Stomach (tissue), 9 donors: ENCODE data around the gene BPIFA1. TPM values are rescaled to one million over a fixed set of nuclear protein-coding genes. Genes with fewer than 3 reads are reported as not detected.

Source experiments
- DNase-seq, 2 donors: peaks; one replicate each; pipeline versions ENCODE4 v3.0.0 to v3.0.0-alpha.2; 2013 to 2019
- H3K27ac ChIP-seq, 5 donors: fragments of 200-600 bp in 4 of 5; sonication (generic) in 4 of 5; one replicate each; pipeline ENCODE4 v1.5.1; 2013 to 2019; ENCODE audit warnings: mild to moderate bottlenecking in 1 of 5, moderate library complexity in 1 of 5
- H3K27me3 ChIP-seq, 3 donors: fragments of 200-600 bp; sonication (generic); one replicate each; pipeline ENCODE4 v1.5.1; 2017 to 2019; ENCODE audit warnings: mixed run types in 1 of 3
- H3K36me3 ChIP-seq, 4 donors: fragments of 200-600 bp; sonication (generic); 1 replicate in 3 of 4; 2 replicates in 1 of 4; pipeline ENCODE4 v1.5.1; 2016 to 2019
- H3K4me1 ChIP-seq, 4 donors: fragments of 200-600 bp; sonication (generic); one replicate each; pipeline ENCODE4 v1.5.1; 2016 to 2019
- H3K4me3 ChIP-seq, 4 donors: fragments of 200-600 bp; sonication (generic) in 3 of 4; one replicate each; pipeline ENCODE4 v1.5.1; 2016 to 2019; ENCODE audit warnings: mild to moderate bottlenecking in 1 of 4
- H3K9me3 ChIP-seq, 4 donors: fragments of 200-600 bp; sonication (generic); one replicate each; pipeline ENCODE4 v1.5.1; 2016 to 2019
- CTCF ChIP-seq, 7 experiments: fragments of 450-650 bp in 4 of 7; fragments of 200-600 bp in 3 of 7; sonication (generic) in 3 of 7; IDR thresholded peaks; one replicate each; pipeline ENCODE4 v1.5.1; 2016 to 2019; ENCODE audit warnings: antibody characterized with exemption in 7 of 7, control low read depth in 2 of 7, mild to moderate bottlenecking in 1 of 7
- EP300 ChIP-seq: sonication (generic); formaldehyde crosslinking; IDR thresholded peaks from one replicate; pipeline ENCODE4 v1.6.1; 2017; ENCODE audit warnings: antibody characterized with exemption
- POLR2A ChIP-seq, 4 donors: fragments of 450-650 bp; IDR thresholded peaks; one replicate each; pipeline ENCODE4 v1.6.1; 2016; ENCODE audit warnings: antibody characterized with exemption in 4 of 4, control low read depth in 2 of 4, mild to moderate bottlenecking in 1 of 4, moderate library complexity in 1 of 4
- POLR2AphosphoS5 ChIP-seq, 3 donors: sonication (generic); formaldehyde crosslinking; IDR thresholded peaks; one replicate each; pipeline ENCODE4 v1.6.1; 2016; ENCODE audit warnings: antibody characterized with exemption in 3 of 3
- WGBS, 5 donors: extraction: QIAGEN DNeasy Blood & Tissue Kit in 3 of 5; methylation state at CpG; one replicate each; pipeline versions ENCODE4 v1.1.5 to v1.1.7; 2013 to 2018; 5-methylcytosine and 5-hydroxymethylcytosine counted together
- intact Hi-C: fragments of 100-400 bp; cut with DNase I; formaldehyde crosslinking; loops from one replicate; pipeline ENCODE4 v1.15.1; 2023; ENCODE audit warnings: low total_unique reads
- polyA plus RNA-seq, 3 donors: library from polyadenylated mRNA; stranded (reverse); fragments of 200-250 nt; gene quantifications; one replicate each; pipeline ENCODE4 v1.2.3, GENCODE V29; 2013
- total RNA-seq, 5 donors: library from RNA; depleted of rRNA; stranded (reverse); fragments of >200 nt; gene quantifications; one replicate each; pipeline versions ENCODE4 v1.1.0 to v1.2.3, GENCODE V29; 2014 to 2016
- donor health status: healthy with polysubstance abuse.
- donor health status: Bipolar disorder and iron deficiency.
- donor health status: healthy.

Gene BPIFA1
- total and polyA plus RNA-seq, 8 donors, result 0.72 TPM; not detected in 7

GRCh38 chr20:33234050-33234449 lies 1.7 kb upstream of the BPIFA1 start:
- DNase-seq, result no peak
- H3K9me3 ChIP-seq, result no peaks in the 10 kb centered on the region
- H3K27ac ChIP-seq, result no peak overlapping the region
- H3K27me3 ChIP-seq, result peaks cover 0 to 70% (median 0%) of the 10 kb centered on the region in 3 donors
- no peak overlapping the region for H3K4me3 ChIP-seq
- no peak for TF ChIP-seq POLR2AphosphoS5 (IDR thresholded peaks at IDR 0.05)
- TF ChIP-seq CTCF (IDR thresholded peaks at IDR 0.05), result no peak
- no peaks in the 10 kb centered on the region for H3K4me1 ChIP-seq
- 73 to 94% (median 89%) methylated on average over 2 of the region's 2 CpGs for WGBS, 5 donors
- no peaks in the 10 kb centered on the region for H3K36me3 ChIP-seq
- intact Hi-C loops, result no loop called here

GRCh38 chr20:33236351-33236750 lies 555 bp downstream of the BPIFA1 start:
- intact Hi-C loops, result no loop called here
- H3K27me3 ChIP-seq, result peaks cover 0 to 56% (median 0%) of the 10 kb centered on the region in 3 donors
- WGBS, 5 donors, result 71 to 88% (median 85%) methylated on average over 1 of the region's 1 CpG
- no peaks in the 10 kb centered on the region for H3K9me3 ChIP-seq
- no peaks in the 10 kb centered on the region for H3K36me3 ChIP-seq
- H3K27ac ChIP-seq, result no peak overlapping the region
- H3K4me3 ChIP-seq, result no peak overlapping the region
- TF ChIP-seq POLR2AphosphoS5 (IDR thresholded peaks at IDR 0.05) (no peak), CTCF (IDR thresholded peaks at IDR 0.05) (no peak)
- no peaks in the 10 kb centered on the region for H3K4me1 ChIP-seq
- no peak for DNase-seq

GRCh38 chr20:33237989-33238388 lies 2.2 kb downstream of the BPIFA1 start:
- Histone ChIP-seq H3K4me1 (no peaks in the 10 kb centered on the region), H3K9me3 (no peaks in the 10 kb centered on the region), H3K27ac (no peak overlapping the region), H3K27me3 (peaks cover 0 to 50% (median 0%) of the 10 kb centered on the region in 3 donors), H3K4me3 (no peak overlapping the region), H3K36me3 (no peaks in the 10 kb centered on the region)
- 70 to 82% (median 77%) methylated on average over 2 to 6 of the region's 6 CpGs for WGBS, 5 donors
- DNase-seq, result no peak
- TF ChIP-seq POLR2A (IDR thresholded peaks at IDR 0.05) (no peak), CTCF (IDR thresholded peaks at IDR 0.05) (no peak), POLR2AphosphoS5 (IDR thresholded peaks at IDR 0.05) (no peak)
- intact Hi-C loops, result no loop called here

GRCh38 chr20:33239418-33239817 lies 3.6 kb downstream of the BPIFA1 start:
- intact Hi-C loops, result no loop called here
- no peak for DNase-seq
- WGBS, 5 donors, result 16 to 33% (median 18%) methylated on average over 1 of the region's 1 CpG
- Histone ChIP-seq H3K36me3 (no peaks in the 10 kb centered on the region), H3K9me3 (no peaks in the 10 kb centered on the region), H3K4me1 (no peaks in the 10 kb centered on the region), H3K27me3 (peaks cover 0 to 35% (median 0%) of the 10 kb centered on the region in 3 donors), H3K27ac (no peak overlapping the region), H3K4me3 (no peak overlapping the region)
- no peak for TF ChIP-seq CTCF (IDR thresholded peaks at IDR 0.05)
- no peak for TF ChIP-seq POLR2AphosphoS5 (IDR thresholded peaks at IDR 0.05)
- no peak for TF ChIP-seq POLR2A (IDR thresholded peaks at IDR 0.05)
- no peak for TF ChIP-seq EP300
